Adrenal gland (tissue), 5 donors: ENCODE data around the gene EZH2.

Experiments
- CTCF ChIP-seq, 6 experiments: fragments of 450-650 bp in 4 of 6; fragments of 200-600 bp in 2 of 6; sonication (generic) in 1 of 6; IDR thresholded peaks; 1 replicate in 5 of 6; 2 replicates in 1 of 6; pipeline versions ENCODE4 v1.5.1 to v1.8.0; 2016 to 2021; ENCODE audit warnings: antibody characterized with exemption in 6 of 6, mild to moderate bottlenecking in 2 of 6, moderate library complexity in 1 of 6
- POLR2A ChIP-seq, 2 donors: fragments of 450-650 bp; IDR thresholded peaks; one replicate each; pipeline ENCODE4 v1.6.1; 2017; ENCODE audit warnings: antibody characterized with exemption in 2 of 2, mild to moderate bottlenecking in 2 of 2, moderate library complexity in 1 of 2
- donor health status: DM: no; HTN: no; CAD: no.

- TF ChIP-seq CTCF (IDR thresholded peaks at IDR 0.05) (no peak), POLR2A (IDR thresholded peaks at IDR 0.05) (no peak)
Measured at GRCh38 chr7:148912151-148912550, 28.1 kb upstream of the EZH2 start.
